ENCODE data around the gene ANKS1B.

ANKS1B gene

DNA sequence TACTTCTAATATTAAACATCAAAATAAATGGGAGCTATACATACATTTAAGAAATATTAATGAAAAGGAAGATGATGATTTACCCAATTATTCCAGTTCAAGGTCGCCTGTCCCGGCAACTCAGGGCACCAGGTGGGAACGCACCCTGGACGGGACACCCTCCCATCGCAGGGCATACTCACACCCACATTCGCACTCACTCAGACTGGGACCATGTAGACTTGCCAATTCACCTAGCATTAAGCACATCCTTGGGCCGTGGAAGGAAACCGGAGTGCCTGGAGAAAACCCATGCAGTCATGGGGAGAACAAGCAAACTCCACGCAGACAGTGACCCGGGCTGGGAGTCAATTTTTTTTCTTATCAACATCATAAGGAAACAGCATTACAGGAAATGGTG is 864.8 kb downstream of the ANKS1B start:
- DNase-seq (ENCODE audit: low read depth), result no peak

DNA sequence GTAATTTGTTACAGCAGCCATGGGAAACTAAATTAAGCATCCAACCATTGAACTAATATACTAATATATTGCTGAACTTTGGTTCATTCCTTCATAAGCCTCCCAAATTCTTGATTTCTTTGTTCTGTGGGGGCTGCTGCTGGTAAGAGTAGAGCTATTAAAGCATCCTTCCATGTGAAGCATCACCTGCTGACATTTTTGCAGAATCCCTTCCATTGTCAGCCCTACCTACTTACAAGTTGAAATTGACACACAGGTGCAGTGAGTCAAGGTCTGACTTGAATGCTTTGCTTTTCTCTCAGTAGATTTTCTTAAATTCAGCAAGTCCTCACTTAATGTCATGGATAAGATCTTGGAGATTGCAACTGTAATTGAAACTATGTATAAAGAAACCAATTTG is 865.3 kb downstream of the ANKS1B start:
- TF ChIP-seq CTCF (IDR thresholded peaks at IDR 0.05; ENCODE audit: control insufficient read depth, insufficient read depth, low read depth, low read length, missing control alignments), result no peak
- DNase-seq (ENCODE audit: low read depth), result no peak
- no peak overlapping the region for H3K4me3 ChIP-seq (ENCODE audit: control insufficient read depth, low read depth, low read length)

More for the DNA sequence above, 864.8 kb downstream of the ANKS1B start:
- no peak for TF ChIP-seq CTCF (IDR thresholded peaks at IDR 0.05; ENCODE audit: control insufficient read depth, insufficient read depth, low read depth, low read length, missing control alignments)
- H3K4me3 ChIP-seq (ENCODE audit: control insufficient read depth, low read depth, low read length), result no peak overlapping the region

DNA sequence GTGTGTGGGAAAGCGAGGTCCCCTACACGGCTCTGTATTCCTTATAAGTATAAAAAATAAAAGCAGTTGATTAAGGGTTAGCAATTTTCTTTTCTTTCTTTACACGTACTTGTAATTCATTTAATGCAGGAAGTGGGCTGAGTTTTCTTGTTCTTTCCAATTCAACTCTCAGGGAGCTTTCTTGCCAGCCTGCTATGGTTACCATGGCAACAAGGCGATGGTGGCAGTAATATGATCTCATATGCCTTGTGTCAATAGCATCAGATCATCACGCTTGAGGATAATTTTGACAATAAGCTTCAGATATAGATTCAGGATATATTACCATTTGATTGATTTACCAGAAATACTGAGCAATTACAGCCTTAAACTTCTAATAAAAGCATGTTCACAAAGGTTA is 873.1 kb downstream of the ANKS1B start:
- no peak for DNase-seq (ENCODE audit: low read depth)
- no peak overlapping the region for H3K4me3 ChIP-seq (ENCODE audit: control insufficient read depth, low read depth, low read length)
- TF ChIP-seq CTCF (IDR thresholded peaks at IDR 0.05; ENCODE audit: control insufficient read depth, insufficient read depth, low read depth, low read length, missing control alignments), result no peak

- H3K4me3 ChIP-seq (ENCODE audit: control insufficient read depth, low read depth, low read length), result no peak overlapping the region
- no peak for TF ChIP-seq CTCF (IDR thresholded peaks at IDR 0.05; ENCODE audit: control insufficient read depth, insufficient read depth, low read depth, low read length, missing control alignments)
- no peak for DNase-seq (ENCODE audit: low read depth)
Measured at GRCh38 chr12:99110868-99111267, 873.9 kb downstream of the ANKS1B start.

GRCh38 chr12:99110212-99110611 is 874.5 kb downstream of the ANKS1B start:
- DNase-seq (ENCODE audit: low read depth), result no peak
- no peak overlapping the region for H3K4me3 ChIP-seq (ENCODE audit: control insufficient read depth, low read depth, low read length)
- TF ChIP-seq CTCF (IDR thresholded peaks at IDR 0.05; ENCODE audit: control insufficient read depth, insufficient read depth, low read depth, low read length, missing control alignments), result no peak

DNA sequence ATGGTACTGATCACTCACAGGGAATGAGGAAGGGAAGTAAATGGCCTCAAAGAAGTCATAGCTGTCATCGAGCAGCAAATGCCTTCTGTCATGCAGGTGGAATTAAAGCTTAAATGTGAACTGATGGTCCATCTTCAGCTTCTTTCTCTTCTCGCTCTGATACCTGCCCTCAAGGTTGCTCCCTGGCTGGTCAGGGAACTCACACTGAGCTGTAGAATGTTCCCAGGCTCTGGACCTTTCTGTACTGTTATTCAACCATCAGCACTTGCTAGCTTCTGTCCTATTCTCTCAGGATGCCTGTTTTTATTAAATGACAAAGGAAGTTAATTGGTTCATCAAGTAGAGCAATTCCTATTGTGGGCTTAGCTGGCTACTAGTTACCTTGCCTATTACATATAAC is 875.8 kb downstream of the ANKS1B start:
- no peak for TF ChIP-seq CTCF (IDR thresholded peaks at IDR 0.05; ENCODE audit: control insufficient read depth, insufficient read depth, low read depth, low read length, missing control alignments)
- no peak for DNase-seq (ENCODE audit: low read depth)
- no peak overlapping the region for H3K4me3 ChIP-seq (ENCODE audit: control insufficient read depth, low read depth, low read length)

- H3K4me3 ChIP-seq (ENCODE audit: control insufficient read depth, low read depth, low read length), result no peak overlapping the region
- no peak for TF ChIP-seq CTCF (IDR thresholded peaks at IDR 0.05; ENCODE audit: control insufficient read depth, insufficient read depth, low read depth, low read length, missing control alignments)
- no peak for DNase-seq (ENCODE audit: low read depth)
Measured at GRCh38 chr12:99099786-99100185, 885.0 kb downstream of the ANKS1B start.

Measured in AG09309 (cell line).